ENCODE results near the gene CFAP46.

The CFAP46 gene

GRCh38 chr10:132879408-132880127, 62.8 kb downstream of the CFAP46 start:
- ATAC-seq: no peak
- H3K36me3 Mint-ChIP-seq (ENCODE audit: low read depth): no peaks in the 10 kb centered on the region
- H3K4me3 Mint-ChIP-seq: no peak overlapping the region
- no peaks in the 10 kb centered on the region for H3K9me3 Mint-ChIP-seq
- no peak for DNase-seq
- H3K4me1 Mint-ChIP-seq: no peaks in the 10 kb centered on the region
- H3K27ac Mint-ChIP-seq: no peak overlapping the region
- H3K27me3 Mint-ChIP-seq: peaks cover 18% of the 10 kb centered on the region

DNA sequence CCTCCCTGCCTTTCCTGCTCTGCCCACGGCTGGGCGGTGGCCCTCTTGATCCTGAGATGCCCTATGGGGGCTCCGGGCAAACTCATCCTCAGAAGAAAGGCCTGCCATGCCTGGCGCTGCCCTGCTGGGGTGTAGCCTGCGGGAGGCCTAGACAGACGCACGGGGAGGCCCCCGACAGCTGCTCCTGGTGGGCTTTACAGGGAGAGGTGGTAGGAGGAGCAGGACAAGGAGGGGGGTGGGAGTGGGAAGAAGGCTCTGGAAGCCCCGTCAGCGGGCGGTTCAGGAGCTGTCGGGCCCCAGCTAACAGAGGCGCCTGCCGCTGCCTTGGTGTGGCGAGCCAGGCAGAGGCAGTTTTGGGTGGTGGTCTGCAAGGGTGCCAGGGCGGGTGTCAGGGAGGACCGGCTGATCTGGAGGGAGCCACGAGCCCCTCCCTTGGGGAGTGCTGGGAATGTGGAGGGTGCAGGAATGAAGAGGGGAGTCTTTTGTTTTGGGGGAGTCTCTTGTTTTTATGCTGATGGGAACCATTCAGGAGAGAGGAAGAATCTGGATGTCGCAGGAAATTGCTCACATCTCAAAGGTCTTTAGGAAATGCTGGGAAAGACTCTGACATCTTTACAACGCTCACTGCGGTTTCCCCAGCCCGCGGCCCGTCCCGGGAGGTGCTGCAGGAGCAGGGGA, 63.5 kb downstream of the CFAP46 start:
- Mint-ChIP-seq H3K4me1 (no peaks in the 10 kb centered on the region), H3K27ac (no peak overlapping the region), H3K4me3 (no peak overlapping the region), H3K27me3 (peaks cover 20% of the 10 kb centered on the region), H3K9me3 (no peaks in the 10 kb centered on the region), H3K36me3 (ENCODE audit: low read depth) (no peaks in the 10 kb centered on the region)
- ATAC-seq: no peak
- DNase-seq: no peak

DNA sequence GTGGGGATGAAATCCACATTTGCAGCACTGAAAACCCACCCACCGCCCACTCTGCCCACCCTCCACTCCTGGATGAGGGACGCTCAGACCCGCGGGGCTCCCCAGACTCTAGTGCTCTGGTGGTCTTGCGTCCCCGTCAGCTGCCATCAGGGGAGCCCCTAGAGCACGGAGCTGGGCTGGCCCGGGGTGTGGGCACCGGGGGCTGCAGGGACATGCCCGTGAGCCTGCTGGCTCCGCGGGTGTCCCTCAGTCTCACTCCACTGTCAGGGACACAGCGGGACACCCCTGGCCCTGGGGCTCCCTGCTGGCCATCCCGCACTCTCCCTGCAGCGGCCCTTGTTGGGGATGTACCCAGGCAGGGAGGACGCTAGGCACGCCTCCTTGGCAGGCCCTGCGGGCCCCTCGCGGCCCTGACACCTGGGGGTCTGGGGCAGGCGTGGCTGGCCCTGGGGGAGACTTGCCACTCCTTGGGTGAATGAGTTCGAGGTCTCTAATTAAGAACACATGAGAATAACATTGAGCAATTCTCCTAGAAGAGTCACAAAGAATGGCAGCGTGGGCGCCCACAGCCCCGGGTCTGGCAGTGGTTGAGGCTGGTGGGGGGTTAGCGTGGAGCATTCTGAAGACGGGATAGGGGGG, 64.2 kb downstream of the CFAP46 start:
- DNase-seq (no peak), ATAC-seq (no peak)
- no peak overlapping the region for H3K27ac Mint-ChIP-seq
- no peaks in the 10 kb centered on the region for H3K36me3 Mint-ChIP-seq (ENCODE audit: low read depth)
- no peak overlapping the region for H3K4me3 Mint-ChIP-seq
- H3K9me3 Mint-ChIP-seq: no peaks in the 10 kb centered on the region
- peaks cover 23% of the 10 kb centered on the region for H3K27me3 Mint-ChIP-seq
- H3K4me1 Mint-ChIP-seq: no peaks in the 10 kb centered on the region

DNA sequence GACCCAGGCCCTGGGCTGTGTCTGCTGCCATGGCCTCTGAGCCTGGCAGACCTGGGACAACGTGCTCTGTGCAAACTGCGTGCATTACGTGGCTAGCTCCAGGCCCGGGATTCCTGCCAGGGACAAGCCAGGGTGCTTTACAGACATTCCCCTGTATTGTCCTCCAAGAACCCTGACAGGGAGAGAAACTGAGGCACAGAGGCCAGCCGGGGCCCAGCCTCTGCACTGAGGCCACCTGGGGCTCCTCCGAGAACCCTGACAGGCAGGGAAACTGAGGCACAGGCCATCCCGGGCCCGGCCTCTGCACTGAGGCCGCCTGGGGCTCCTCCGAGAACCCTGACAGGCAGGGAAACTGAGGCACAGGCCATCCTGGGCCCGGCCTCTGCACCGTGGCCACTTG, 64.9 kb downstream of the CFAP46 start:
- ATAC-seq: no peak
- peaks cover 29% of the 10 kb centered on the region for H3K27me3 Mint-ChIP-seq
- H3K9me3 Mint-ChIP-seq: no peaks in the 10 kb centered on the region
- no peaks in the 10 kb centered on the region for H3K4me1 Mint-ChIP-seq
- H3K4me3 Mint-ChIP-seq: no peak overlapping the region
- no peaks in the 10 kb centered on the region for H3K36me3 Mint-ChIP-seq (ENCODE audit: low read depth)
- no peak overlapping the region for H3K27ac Mint-ChIP-seq
- no peak for DNase-seq

- Mint-ChIP-seq H3K4me3 (no peak overlapping the region), H3K36me3 (ENCODE audit: low read depth) (no peaks in the 10 kb centered on the region), H3K27me3 (peaks cover 29% of the 10 kb centered on the region), H3K4me1 (no peaks in the 10 kb centered on the region), H3K9me3 (no peaks in the 10 kb centered on the region), H3K27ac (no peak overlapping the region)
- ATAC-seq (no peak), DNase-seq (no peak)
These were observed 65.4 kb downstream of the CFAP46 start for GRCh38 chr10:132876993-132877431.

- Mint-ChIP-seq H3K4me1 (no peaks in the 10 kb centered on the region), H3K27me3 (peaks cover 29% of the 10 kb centered on the region), H3K27ac (no peak overlapping the region), H3K36me3 (ENCODE audit: low read depth) (no peaks in the 10 kb centered on the region), H3K9me3 (no peaks in the 10 kb centered on the region), H3K4me3 (no peak overlapping the region)
- no peak for ATAC-seq
- DNase-seq: no peak
These were observed 66.1 kb downstream of the CFAP46 start for GRCh38 chr10:132876131-132876860.

DNA sequence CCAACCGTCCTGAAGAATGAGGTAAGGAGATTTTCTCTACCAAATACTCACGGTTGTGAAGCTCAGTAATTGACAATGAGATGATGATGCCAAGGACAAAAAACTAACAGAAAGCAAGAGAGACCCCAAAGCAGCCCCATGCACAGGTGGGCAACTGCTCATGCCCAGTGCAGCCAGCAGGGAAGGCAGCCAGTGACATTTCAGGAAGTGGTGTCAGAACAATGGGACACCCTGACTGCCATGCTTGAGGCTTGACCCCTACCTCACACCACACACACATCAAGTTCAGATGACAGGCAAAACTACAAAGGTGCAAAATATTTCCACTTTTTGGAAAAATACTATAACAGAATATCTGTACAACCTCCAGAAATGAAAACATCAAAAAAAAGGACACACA, 66.9 kb downstream of the CFAP46 start:
- Mint-ChIP-seq H3K36me3 (ENCODE audit: low read depth) (no peaks in the 10 kb centered on the region), H3K4me1 (no peaks in the 10 kb centered on the region), H3K27ac (no peak overlapping the region), H3K27me3 (peaks cover 29% of the 10 kb centered on the region), H3K9me3 (no peaks in the 10 kb centered on the region), H3K4me3 (no peak overlapping the region)
- DNase-seq (no peak), ATAC-seq (no peak)

DNA sequence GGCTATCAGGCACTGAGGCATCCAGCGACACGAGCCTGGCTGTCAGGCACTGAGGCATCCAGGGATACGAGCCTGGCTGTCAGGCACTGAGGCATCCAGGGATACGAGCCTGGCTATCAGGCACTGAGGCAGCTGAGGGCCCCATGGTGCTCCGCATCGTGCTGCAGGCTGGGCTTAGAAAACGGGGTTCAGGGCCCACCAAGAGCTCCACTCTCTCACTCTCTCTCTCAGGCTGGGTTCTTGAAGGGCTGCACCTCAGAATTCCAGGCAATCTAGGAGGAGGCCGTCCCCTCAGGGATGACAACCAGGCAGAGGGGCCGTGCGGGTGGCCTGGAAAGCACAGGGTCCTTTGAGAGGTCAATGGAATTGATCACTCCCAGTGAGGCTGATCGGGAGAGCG, 69.0 kb downstream of the CFAP46 start:
- no peak for ATAC-seq
- Mint-ChIP-seq H3K9me3 (no peaks in the 10 kb centered on the region), H3K4me1 (no peaks in the 10 kb centered on the region), H3K27me3 (peaks cover 26% of the 10 kb centered on the region), H3K36me3 (ENCODE audit: low read depth) (no peaks in the 10 kb centered on the region), H3K27ac (no peak overlapping the region), H3K4me3 (no peak overlapping the region)
- DNase-seq: no peak

GRCh38 chr10:132872658-132873057, 69.7 kb downstream of the CFAP46 start:
- ATAC-seq: no peak
- Mint-ChIP-seq H3K27me3 (peaks cover 24% of the 10 kb centered on the region), H3K9me3 (no peaks in the 10 kb centered on the region), H3K36me3 (ENCODE audit: low read depth) (no peaks in the 10 kb centered on the region), H3K27ac (no peak overlapping the region), H3K4me3 (no peak overlapping the region), H3K4me1 (no peaks in the 10 kb centered on the region)
- no peak for DNase-seq

DNA sequence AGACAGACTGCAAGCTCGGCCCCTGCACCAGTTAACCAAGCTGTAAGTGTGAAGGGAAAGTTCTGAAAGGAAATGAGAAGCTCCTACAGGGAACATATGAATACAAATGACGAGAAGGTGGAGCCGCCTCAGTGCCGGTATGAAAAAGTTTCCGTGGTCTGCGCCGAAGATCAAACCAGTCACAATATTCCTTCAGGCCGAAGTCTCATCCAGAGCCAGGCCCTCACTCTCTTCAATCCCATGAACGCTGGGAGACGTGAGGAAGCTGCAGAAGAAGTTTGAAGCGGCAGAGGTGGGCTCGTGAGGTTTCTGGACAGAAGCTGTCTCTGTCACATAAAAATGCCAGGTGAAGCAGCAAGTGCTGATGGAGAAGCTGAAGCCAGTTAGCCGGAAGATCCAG, 71.9 kb downstream of the CFAP46 start:
- H3K27ac Mint-ChIP-seq: no peak overlapping the region
- H3K36me3 Mint-ChIP-seq (ENCODE audit: low read depth): no peaks in the 10 kb centered on the region
- ATAC-seq (no peak), DNase-seq (no peak)
- peaks cover 14% of the 10 kb centered on the region for H3K27me3 Mint-ChIP-seq
- no peaks in the 10 kb centered on the region for H3K4me1 Mint-ChIP-seq
- no peaks in the 10 kb centered on the region for H3K9me3 Mint-ChIP-seq
- no peak overlapping the region for H3K4me3 Mint-ChIP-seq

GRCh38 chr10:132869621-132870020, 72.7 kb downstream of the CFAP46 start:
- no peaks in the 10 kb centered on the region for H3K9me3 Mint-ChIP-seq
- ATAC-seq: no peak
- H3K4me3 Mint-ChIP-seq: no peak overlapping the region
- DNase-seq: no peak
- peaks cover 13% of the 10 kb centered on the region for H3K27me3 Mint-ChIP-seq
- H3K4me1 Mint-ChIP-seq: no peaks in the 10 kb centered on the region
- no peaks in the 10 kb centered on the region for H3K36me3 Mint-ChIP-seq (ENCODE audit: low read depth)
- H3K27ac Mint-ChIP-seq: no peak overlapping the region

- H3K27ac Mint-ChIP-seq: no peak overlapping the region
- DNase-seq (no peak), ATAC-seq (no peak)
- no peak overlapping the region for H3K4me3 Mint-ChIP-seq
- no peaks in the 10 kb centered on the region for H3K9me3 Mint-ChIP-seq
- no peaks in the 10 kb centered on the region for H3K36me3 Mint-ChIP-seq (ENCODE audit: low read depth)
- peaks cover 11% of the 10 kb centered on the region for H3K27me3 Mint-ChIP-seq
- no peaks in the 10 kb centered on the region for H3K4me1 Mint-ChIP-seq
These were observed 73.4 kb downstream of the CFAP46 start for GRCh38 chr10:132868995-132869394.

DNA sequence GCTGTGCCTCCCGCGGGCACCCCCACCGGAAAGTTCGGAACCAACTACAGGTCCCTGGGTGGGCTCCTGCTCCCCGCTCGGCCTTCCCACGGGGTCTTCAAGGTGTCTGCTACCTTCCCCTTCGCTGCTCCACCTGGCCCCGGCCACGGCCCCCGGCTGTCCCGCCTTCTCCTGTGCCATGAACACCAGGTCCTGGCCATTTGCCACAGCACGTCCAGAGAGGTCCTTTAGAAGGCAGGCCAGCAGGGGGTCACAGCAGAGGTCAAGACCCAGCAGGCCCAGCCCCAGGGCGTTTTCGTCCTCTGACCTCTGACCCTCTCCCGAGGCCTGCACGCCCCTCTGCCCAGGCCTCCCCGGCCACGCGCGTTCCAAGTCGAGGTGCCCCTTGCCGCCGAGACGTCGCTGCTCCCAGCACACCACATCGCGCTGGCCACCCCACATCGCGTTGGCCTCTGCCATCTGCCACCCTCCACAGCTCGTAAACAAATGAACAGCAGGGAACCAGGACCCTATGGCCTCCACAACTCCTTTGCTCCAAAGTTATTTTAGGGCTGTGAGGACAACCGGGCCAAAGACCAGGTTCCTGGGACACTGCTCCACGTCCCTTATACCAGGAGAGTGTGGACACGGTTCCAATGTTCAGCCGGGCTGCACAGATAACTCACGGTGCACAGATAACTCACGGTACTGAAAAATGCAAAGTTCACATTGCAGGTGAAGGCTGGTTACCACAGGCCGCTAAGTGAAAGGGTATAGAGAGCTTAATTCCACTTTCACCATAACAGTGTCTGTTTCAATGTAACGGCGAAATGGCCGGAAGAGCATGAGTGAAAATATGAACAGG, 74.3 kb downstream of the CFAP46 start:
- H3K27ac Mint-ChIP-seq: no peak overlapping the region
- peaks cover 4% of the 10 kb centered on the region for H3K4me1 Mint-ChIP-seq
- no peak overlapping the region for H3K4me3 Mint-ChIP-seq
- ATAC-seq: no peak
- H3K9me3 Mint-ChIP-seq: no peaks in the 10 kb centered on the region
- H3K36me3 Mint-ChIP-seq (ENCODE audit: low read depth): no peaks in the 10 kb centered on the region
- DNase-seq: no peak
- H3K27me3 Mint-ChIP-seq: peaks cover 12% of the 10 kb centered on the region
